Progenitor cell of endocrine pancreas (in vitro differentiated cells): ENCODE data around the gene STX10. TPM values are rescaled to one million over a fixed set of nuclear protein-coding genes. Genes with fewer than 3 reads are reported as not detected.

ENCODE experiments used
- DNase-seq: peaks from one replicate; pipeline ENCODE4 v3.0.0; 2021; ENCODE audit warnings: low spot score; ENCODE audit not compliant: unreplicated experiment
- H3K27ac Mint-ChIP-seq: 2 replicates; pipeline ENCODE4 v1.8.0; 2021; ENCODE audit warnings: mild to moderate bottlenecking, moderate library complexity, mixed read lengths
- H3K27me3 Mint-ChIP-seq: 2 replicates; pipeline ENCODE4 v1.8.0; 2021; ENCODE audit warnings: mixed read lengths
- H3K36me3 Mint-ChIP-seq: 2 replicates; pipeline ENCODE4 v1.8.0; 2022; ENCODE audit warnings: mixed read lengths; ENCODE audit not compliant: insufficient read depth
- H3K4me1 Mint-ChIP-seq: 2 replicates; pipeline ENCODE4 v1.8.0; 2021; ENCODE audit warnings: low read depth, mixed read lengths
- H3K4me3 Mint-ChIP-seq: 2 replicates; pipeline ENCODE4 v1.8.0; 2021; ENCODE audit warnings: low read depth, mild to moderate bottlenecking, moderate library complexity, mixed read lengths
- H3K9me3 Mint-ChIP-seq: 2 replicates; pipeline ENCODE4 v1.8.0; 2021; ENCODE audit warnings: low read depth, mixed read lengths
- CTCF ChIP-seq: fragments of 200-600 bp; sonication (generic); IDR thresholded peaks from one replicate; pipeline ENCODE4 v1.5.0; 2021; ENCODE audit warnings: antibody characterized with exemption, mild to moderate bottlenecking; ENCODE audit not compliant: unreplicated experiment
- long read RNA-seq: library from polyadenylated mRNA; unstranded; transcript quantifications from one replicate; pipeline ENCODE4 v2.0.0, GENCODE V29; 2020
- total RNA-seq: library from RNA; stranded (reverse); gene quantifications from 2 replicates; pipeline ENCODE4 v1.2.1, GENCODE V29; 2021

STX10 gene, protein sequence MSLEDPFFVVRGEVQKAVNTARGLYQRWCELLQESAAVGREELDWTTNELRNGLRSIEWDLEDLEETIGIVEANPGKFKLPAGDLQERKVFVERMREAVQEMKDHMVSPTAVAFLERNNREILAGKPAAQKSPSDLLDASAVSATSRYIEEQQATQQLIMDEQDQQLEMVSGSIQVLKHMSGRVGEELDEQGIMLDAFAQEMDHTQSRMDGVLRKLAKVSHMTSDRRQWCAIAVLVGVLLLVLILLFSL
- total RNA-seq = 49.2 and 55.9 TPM in 2 replicates
- long read RNA-seq, partial matches to known transcripts = 2 of 6 reads
- long read RNA-seq, other reads (novel, unspliced or antisense) = 3 of 6 reads

- Mint-ChIP-seq H3K27me3 (no peaks in the 10 kb centered on the region), H3K4me3 (peak within 1 kb of the TSS; percentile 96), H3K4me1 (peaks cover 12% of the 10 kb centered on the region), H3K36me3 (peaks cover 10% of the 10 kb centered on the region), H3K9me3 (no peaks in the 10 kb centered on the region), H3K27ac (peak within 1 kb of the TSS; percentile 99)
- TF ChIP-seq CTCF = peak; percentile 56
- DNase-seq = peak; percentile 85
Measured at GRCh38 chr19:13150187-13150930, at the start of gene STX10, which contains the start of gene IER2. TSS of gene STX10 (minus strand) at chr19:13150375. CDS start at chr19:13150173, 202 bp downstream. TSS of gene IER2 (plus strand) at chr19:13150411. CDS start at chr19:13153187, 2,776 bp downstream.

DNA sequence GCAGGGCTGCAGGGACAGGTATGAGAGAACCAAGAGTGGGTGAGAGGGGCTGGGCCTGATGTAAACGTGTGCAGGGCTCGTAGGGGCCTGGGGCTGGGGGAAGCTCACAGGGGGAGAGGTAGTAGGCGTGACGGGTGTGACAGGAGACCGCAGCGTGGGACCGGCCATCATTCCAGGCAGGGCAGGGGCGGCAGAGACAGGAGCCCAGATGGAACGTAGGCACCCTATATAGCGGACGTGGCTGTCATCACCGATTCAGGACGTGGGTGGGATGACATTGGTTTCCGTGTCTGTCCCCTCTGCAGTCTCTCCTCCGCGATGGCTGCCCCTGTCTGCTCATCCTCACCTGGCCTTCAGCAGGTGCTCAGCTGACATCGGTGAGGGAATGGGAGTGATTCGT is 48.5 kb upstream of the STX10 start:
- Mint-ChIP-seq H3K4me3 (no peak overlapping the region), H3K27me3 (no peaks in the 10 kb centered on the region), H3K27ac (no peak overlapping the region), H3K9me3 (no peaks in the 10 kb centered on the region), H3K36me3 (no peaks in the 10 kb centered on the region), H3K4me1 (no peaks in the 10 kb centered on the region)
- no peak for DNase-seq
- no peak for TF ChIP-seq CTCF

DNA sequence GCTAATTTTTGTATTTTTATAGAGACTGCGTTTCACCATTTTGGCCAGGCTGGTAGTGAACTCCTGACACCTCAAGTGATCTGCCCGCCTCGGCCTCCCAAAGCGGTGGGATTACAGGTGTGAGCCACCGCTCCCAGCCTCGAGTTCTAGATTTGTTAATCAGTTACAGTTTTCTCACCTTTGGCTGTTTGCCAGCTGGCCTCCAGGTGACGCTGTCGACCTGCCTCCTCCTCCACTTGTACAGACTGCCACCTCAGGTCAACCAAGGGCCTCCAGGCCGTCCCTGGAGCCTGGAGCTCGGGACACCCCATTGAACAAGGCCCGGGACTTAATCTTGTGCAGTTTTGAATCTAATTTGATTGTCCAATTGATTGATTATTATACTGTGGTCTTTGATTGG is 45.5 kb upstream of the STX10 start:
- DNase-seq = no peak

DNA sequence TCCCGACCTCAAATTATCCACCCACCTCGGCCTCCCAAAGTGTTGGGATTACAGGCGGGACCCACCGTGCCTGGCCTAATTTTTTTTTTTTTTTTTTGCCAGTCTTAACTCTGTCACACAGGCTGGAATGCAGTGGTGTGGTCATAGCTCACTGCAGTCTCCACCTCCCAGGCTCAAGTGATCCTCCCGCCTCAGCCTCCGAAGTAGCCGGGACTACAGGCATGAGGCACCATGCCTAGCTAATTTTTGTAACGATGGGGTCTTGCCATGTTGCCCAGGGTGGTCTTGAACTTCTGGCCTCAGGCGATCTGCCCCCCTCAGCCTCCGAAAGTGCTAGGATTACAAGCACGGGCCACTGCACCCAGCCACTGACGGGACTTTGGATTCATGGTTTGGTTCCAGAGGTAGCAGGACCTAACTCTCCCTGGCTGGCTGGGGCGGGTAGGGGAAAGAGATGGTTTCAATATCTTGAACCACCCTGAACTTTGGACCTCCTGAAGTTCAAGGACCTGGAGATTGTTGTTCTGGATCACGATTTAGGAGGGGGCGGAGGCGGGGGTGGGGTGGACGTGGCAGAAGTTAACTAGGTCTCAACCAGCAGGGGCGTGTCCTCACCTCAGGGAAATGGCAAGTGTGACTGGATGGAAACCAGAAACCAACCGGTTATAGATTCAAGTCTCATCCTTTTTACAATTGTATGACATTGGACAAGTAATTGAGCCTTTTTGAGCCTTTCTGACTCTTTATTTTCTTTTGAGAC is 40.8 kb upstream of the STX10 start:
- no peaks in the 10 kb centered on the region for H3K36me3 Mint-ChIP-seq
- H3K27me3 Mint-ChIP-seq = no peaks in the 10 kb centered on the region

More for the DNA sequence above, 45.5 kb upstream of the STX10 start:
- H3K9me3 Mint-ChIP-seq = no peaks in the 10 kb centered on the region
- no peak overlapping the region for H3K27ac Mint-ChIP-seq
- no peaks in the 10 kb centered on the region for H3K27me3 Mint-ChIP-seq
- no peaks in the 10 kb centered on the region for H3K36me3 Mint-ChIP-seq
- peak; percentile 61 for TF ChIP-seq CTCF
- no peaks in the 10 kb centered on the region for H3K4me1 Mint-ChIP-seq
- H3K4me3 Mint-ChIP-seq = no peak overlapping the region

More for the DNA sequence above, 40.8 kb upstream of the STX10 start:
- no peaks in the 10 kb centered on the region for H3K4me1 Mint-ChIP-seq
- H3K27ac Mint-ChIP-seq = no peak overlapping the region
- DNase-seq = no peak
- no peak overlapping the region for H3K4me3 Mint-ChIP-seq
- no peak for TF ChIP-seq CTCF
- no peaks in the 10 kb centered on the region for H3K9me3 Mint-ChIP-seq
